ENCODE results near the gene HSPH1. TPM values are rescaled to one million over a fixed set of nuclear protein-coding genes. Genes with fewer than 3 reads are reported as not detected.
"Not testable (repeated sequence)": the region's sequence is repeated elsewhere in the genome, so short reads cannot be mapped to it uniquely, and the experiment has no call there.

The HSPH1 gene
- total RNA-seq, 2 donors from 2014 or later, result 165 to 253 TPM

- DNase-seq (ENCODE audit: low spot score in 2 of 2) (no peak), ATAC-seq (no peak)
- Mint-ChIP-seq H3K36me3 (no peaks in the 10 kb centered on the region), H3K9me3 (no peaks in the 10 kb centered on the region), H3K27ac (no peak overlapping the region)
Measured at GRCh38 chr13:31184981-31185645, 23.4 kb upstream of the HSPH1 start.

- H3K27ac Mint-ChIP-seq, result no peak overlapping the region
- no peaks in the 10 kb centered on the region for H3K9me3 Mint-ChIP-seq
- no peaks in the 10 kb centered on the region for H3K36me3 Mint-ChIP-seq
- no peak for ATAC-seq
- DNase-seq (ENCODE audit: low spot score in 2 of 2), result no peak
Measured at GRCh38 chr13:31184451-31184850, 22.7 kb upstream of the HSPH1 start.

GRCh38 chr13:31182987-31183386 is 21.3 kb upstream of the HSPH1 start:
- no peak for DNase-seq (ENCODE audit: low spot score in 2 of 2)
- ATAC-seq, result no peak
- H3K36me3 Mint-ChIP-seq, result no peaks in the 10 kb centered on the region

GRCh38 chr13:31179754-31180153 is 18.1 kb upstream of the HSPH1 start:
- ATAC-seq, result no peak
- Mint-ChIP-seq H3K36me3 (no peaks in the 10 kb centered on the region), H3K27ac (no peak overlapping the region), H3K9me3 (peaks cover 8 to 9% of the 10 kb centered on the region in 2 donors)
- no peak for DNase-seq (ENCODE audit: low spot score in 2 of 2)

More at GRCh38 chr13:31182987-31183386, 21.3 kb upstream of the HSPH1 start:
- Mint-ChIP-seq H3K27ac (no peak overlapping the region), H3K9me3 (peaks cover 2% of the 10 kb centered on the region in 2 donors)

GRCh38 chr13:31179241-31179640 is 17.5 kb upstream of the HSPH1 start:
- no peak for DNase-seq (ENCODE audit: low spot score in 2 of 2)
- H3K27ac Mint-ChIP-seq, result no peak overlapping the region
- ATAC-seq, result no peak
- H3K9me3 Mint-ChIP-seq, result peaks cover 8 to 9% of the 10 kb centered on the region in 2 donors
- no peaks in the 10 kb centered on the region for H3K36me3 Mint-ChIP-seq

- H3K9me3 Mint-ChIP-seq; H3K27ac Mint-ChIP-seq; ATAC-seq; H3K36me3 Mint-ChIP-seq; DNase-seq (ENCODE audit: low spot score in 2 of 2): not testable (repeated sequence)
Measured at GRCh38 chr13:31177813-31178495, 16.2 kb upstream of the HSPH1 start.

GRCh38 chr13:31175847-31176532 is 14.3 kb upstream of the HSPH1 start:
- DNase-seq (ENCODE audit: low spot score in 2 of 2), result no peak
- ATAC-seq, result no peak
- H3K36me3 Mint-ChIP-seq, result no peaks in the 10 kb centered on the region
- H3K9me3 Mint-ChIP-seq, result peaks cover 8 to 9% of the 10 kb centered on the region in 2 donors
- no peak overlapping the region for H3K27ac Mint-ChIP-seq

GRCh38 chr13:31174018-31174417 is 12.3 kb upstream of the HSPH1 start:
- Mint-ChIP-seq H3K36me3 (no peaks in the 10 kb centered on the region), H3K27ac (no peak overlapping the region), H3K9me3 (peaks cover 8 to 9% of the 10 kb centered on the region in 2 donors)
- DNase-seq (ENCODE audit: low spot score in 2 of 2) (no peak), ATAC-seq (no peak)

GRCh38 chr13:31172535-31172934 is 10.8 kb upstream of the HSPH1 start:
- Mint-ChIP-seq H3K27ac (no peak overlapping the region), H3K9me3 (peaks cover 5 to 6% of the 10 kb centered on the region in 2 donors), H3K36me3 (no peaks in the 10 kb centered on the region)
- ATAC-seq (no peak), DNase-seq (ENCODE audit: low spot score in 2 of 2) (no peak)

- no peaks in the 10 kb centered on the region for H3K36me3 Mint-ChIP-seq
Measured at GRCh38 chr13:31172001-31172400, 10.3 kb upstream of the HSPH1 start.

GRCh38 chr13:31168736-31169135 is 7.0 kb upstream of the HSPH1 start:
- ATAC-seq (no peak), DNase-seq (ENCODE audit: low spot score in 2 of 2) (no peak)
- H3K9me3 Mint-ChIP-seq, result no peaks in the 10 kb centered on the region
- H3K27ac Mint-ChIP-seq, result no peak overlapping the region
- H3K36me3 Mint-ChIP-seq, result no peaks in the 10 kb centered on the region

More at GRCh38 chr13:31172001-31172400, 10.3 kb upstream of the HSPH1 start:
- ATAC-seq (no peak), DNase-seq (ENCODE audit: low spot score in 2 of 2) (no peak)
- peaks cover under 1% of the 10 kb centered on the region in 2 donors for H3K9me3 Mint-ChIP-seq
- no peak overlapping the region for H3K27ac Mint-ChIP-seq

GRCh38 chr13:31168166-31168565 is 6.5 kb upstream of the HSPH1 start:
- no peaks in the 10 kb centered on the region for H3K36me3 Mint-ChIP-seq
- DNase-seq (ENCODE audit: low spot score in 2 of 2) (no peak), ATAC-seq (no peak)
- no peaks in the 10 kb centered on the region for H3K9me3 Mint-ChIP-seq
- H3K27ac Mint-ChIP-seq, result no peak overlapping the region

GRCh38 chr13:31167490-31167889 is 5.8 kb upstream of the HSPH1 start:
- peaks cover 0 to 5% of the 10 kb centered on the region in 2 donors for H3K36me3 Mint-ChIP-seq
- peak; percentile 20 to 35 for ATAC-seq
- DNase-seq (ENCODE audit: low spot score in 2 of 2), result no peak
- H3K9me3 Mint-ChIP-seq, result no peaks in the 10 kb centered on the region
- no peak overlapping the region for H3K27ac Mint-ChIP-seq

GRCh38 chr13:31166591-31166990 is 4.9 kb upstream of the HSPH1 start:
- DNase-seq (ENCODE audit: low spot score in 2 of 2) (no peak), ATAC-seq (no peak)
- Mint-ChIP-seq H3K36me3 (peaks cover 3 to 12% of the 10 kb centered on the region in 2 donors), H3K27ac (no peak overlapping the region), H3K9me3 (no peaks in the 10 kb centered on the region)

GRCh38 chr13:31162151-31163008 is 676 bp upstream of the HSPH1 start:
- peak overlapping the region; percentile 98 to 99 for H3K27ac Mint-ChIP-seq
- peaks cover 37 to 39% of the 10 kb centered on the region in 2 donors for H3K36me3 Mint-ChIP-seq
- ATAC-seq (peak; percentile 88 to 91), DNase-seq (ENCODE audit: low spot score in 2 of 2) (peak; percentile 87 to 96)
- H3K9me3 Mint-ChIP-seq, result no peaks in the 10 kb centered on the region

- H3K27ac Mint-ChIP-seq, result peak overlapping the region; percentile 98 to 99
- peak; percentile 8 to 18 for ATAC-seq
- H3K36me3 Mint-ChIP-seq, result peaks cover 39 to 41% of the 10 kb centered on the region in 2 donors
Measured at GRCh38 chr13:31160857-31161556, 697 bp downstream of the HSPH1 start.

More at GRCh38 chr13:31160857-31161556, 697 bp downstream of the HSPH1 start:
- DNase-seq (ENCODE audit: low spot score in 2 of 2), result peak; percentile 69 to 74
- H3K9me3 Mint-ChIP-seq, result no peaks in the 10 kb centered on the region

All from activated naive CD4-positive, alpha-beta T cell treated with anti-CD3 and anti-CD28 coated beads, Interleukin-2, amount 50 U/mL, for 72 hours (primary cell).